ENCODE measurements around the gene GKN1. TPM values are rescaled to one million over a fixed set of nuclear protein-coding genes. Genes with fewer than 3 reads are reported as not detected.

The GKN1 gene
- total and polyA plus RNA-seq, 2 of the 8 experiments (the other 6 are each of a cell fraction or from before 2014, with no cell fraction given) = not detected

DNA sequence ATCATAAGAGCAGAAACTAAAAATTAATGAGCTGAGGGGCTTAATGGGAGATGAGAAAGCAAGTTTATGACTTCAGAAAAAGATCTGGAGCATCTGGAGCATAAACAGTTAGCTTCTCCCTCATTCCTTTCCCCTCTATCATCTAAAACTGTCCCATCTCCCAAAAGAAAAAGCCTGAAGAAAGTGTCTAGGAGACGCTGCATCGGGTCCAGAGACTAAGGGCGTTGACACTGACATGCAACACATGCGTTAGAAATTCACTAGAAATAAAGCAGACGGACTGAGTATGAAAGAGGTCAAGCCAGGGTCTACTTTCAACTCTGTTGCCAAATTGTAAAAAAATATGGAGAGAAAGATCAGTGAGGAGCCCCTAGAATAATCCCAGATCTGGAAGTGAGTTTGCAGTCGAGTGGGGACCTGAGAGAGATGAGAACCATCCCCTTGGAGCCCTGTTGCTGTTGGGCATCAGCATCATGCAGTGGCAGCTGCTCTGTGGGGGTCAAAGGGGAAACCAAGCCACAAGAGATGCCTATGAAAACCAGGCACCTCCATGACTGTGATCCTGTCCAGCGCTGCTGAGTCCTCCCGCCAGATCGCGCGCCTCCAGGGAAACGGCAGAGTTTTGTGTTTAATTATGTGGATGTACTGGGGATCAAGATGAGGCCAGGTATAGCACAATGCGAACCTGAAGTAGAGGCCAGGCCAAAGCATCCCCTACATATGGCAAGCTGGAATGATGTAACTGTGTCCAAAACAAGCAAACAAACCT lies 52.4 kb downstream of the GKN1 start:
- H3K79me2 ChIP-seq (ENCODE audit: control insufficient read depth in 1 of 2, insufficient read depth in 2 of 2, low read length in 2 of 2) = peaks cover 0 to 40% of the 10 kb centered on the region in 2 experiments; a peak in 2 of 4 replicates
- no peak overlapping the region for H3K14ac ChIP-seq (ENCODE audit: insufficient read length)
- H3K4me3 ChIP-seq (ENCODE audit: extremely low read depth in 1 of 4, insufficient read depth in 2 of 4, low read depth in 3 of 4, low read length in 4 of 4) = no peak overlapping the region
- H4K8ac ChIP-seq (ENCODE audit: extremely low read depth, insufficient read depth, low read length) = no peak overlapping the region
- no peaks in the 10 kb centered on the region for H3K4me1 ChIP-seq (replicated peaks in 1 of 4; ENCODE audit: control insufficient read depth in 3 of 4, insufficient read depth in 4 of 4, low read length in 3 of 4)
- no peak overlapping the region for H2AK5ac ChIP-seq (ENCODE audit: low read depth, low read length)
- no peak overlapping the region for H3K9ac ChIP-seq (replicated peaks in 1 of 4; ENCODE audit: extremely low read depth in 1 of 4, low read depth in 3 of 4, low read length in 3 of 4)
- no peak overlapping the region for H2BK15ac ChIP-seq (ENCODE audit: low read length)
- 94% methylated on average over 13 of the region's 13 CpGs; no CpG with 5 or more reads in 1 of the 2 experiments for WGBS, 2 experiments (ENCODE audit: extremely low coverage in 1 of 2, insufficient coverage in 1 of 2, insufficient read length in 1 of 2, insufficient replicate concordance in 2 of 2, low coverage in 1 of 2, low lambda C conversion rate in 2 of 2, missing lambda C conversion rate in 1 of 2)
- H2AFZ ChIP-seq (ENCODE audit: low read length) = no peak overlapping the region
- ChIA-PET CTCF (ENCODE audit: partially characterized antibody) (interaction anchor here (0.7 to 2.3 kb wide), 16 partner anchors 10 to 526 kb away, joined by 3 to 22 read pairs (median 3); no protein-coding TSS in a partner anchor), POLR2A (ENCODE audit: partially characterized antibody) (no interaction called here)
- peaks cover 6% of the 10 kb centered on the region; the same call in 1 of the 2 replicates for H3K23me2 ChIP-seq (ENCODE audit: low read depth, low read length)
- H3K4ac ChIP-seq (replicated peaks; ENCODE audit: insufficient read length, low read depth, low read length) = no peak overlapping the region
- no peak overlapping the region for H3K18ac ChIP-seq (ENCODE audit: extremely low read depth, low read length)
- no peak overlapping the region for H2BK12ac ChIP-seq (ENCODE audit: low read depth, low read length)
- no peak overlapping the region for H2BK20ac ChIP-seq (ENCODE audit: low read length)
- H2BK5ac ChIP-seq (ENCODE audit: low read depth, low read length) = no peak overlapping the region
- no peak overlapping the region for H2BK120ac ChIP-seq (replicated peaks; ENCODE audit: low read depth, low read length)
- H3K9me3 ChIP-seq (ENCODE audit: insufficient read depth in 2 of 2, low read depth in 1 of 2, low read length in 1 of 2) = no peaks in the 10 kb centered on the region
- H4K20me1 ChIP-seq (replicated peaks in 1 of 2; ENCODE audit: control insufficient read depth in 1 of 2, insufficient read depth in 2 of 2, low read length in 2 of 2) = peaks cover 0 to 7% of the 10 kb centered on the region in 2 experiments
- no peak overlapping the region for H3K56ac ChIP-seq (replicated peaks; ENCODE audit: insufficient read length, low read depth, low read length)
- no peak for DNase-seq (ENCODE audit: low read depth in 1 of 2, low spot score in 2 of 2)
- H3K27ac ChIP-seq (ENCODE audit: low read depth, low read length) = no peak overlapping the region
- H4K91ac ChIP-seq (replicated peaks; ENCODE audit: insufficient read length, low read length) = no peak overlapping the region
- H3K79me1 ChIP-seq (ENCODE audit: low read depth, low read length) = no peaks in the 10 kb centered on the region; the same call in 1 of the 2 replicates
- no peaks in the 10 kb centered on the region for H3K36me3 ChIP-seq (ENCODE audit: control insufficient read depth in 2 of 4, insufficient read depth in 4 of 4, low read length in 3 of 4)
- H3K23ac ChIP-seq (ENCODE audit: insufficient read length) = no peak overlapping the region
- no peak overlapping the region for H4K5ac ChIP-seq (ENCODE audit: insufficient read length, low read depth, low read length)
- no peak for FAIRE-seq
- H3K27me3 ChIP-seq (replicated peaks in 1 of 4; ENCODE audit: control insufficient read depth in 3 of 4, extremely low read depth in 1 of 4, insufficient read depth in 3 of 4, low read length in 3 of 4) = no peaks in the 10 kb centered on the region
- H3K4me2 ChIP-seq (ENCODE audit: insufficient read depth in 1 of 2, low read depth in 2 of 2, low read length in 2 of 2) = no peak overlapping the region
- TF ChIP-seq ASH2L (IDR thresholded peaks at IDR 0.05; ENCODE audit: low read length) = no peak
- no peak for TF ChIP-seq BRCA1 (IDR thresholded peaks at IDR 0.05; ENCODE audit: low read depth, low read length)
- no peak for TF ChIP-seq SIX5 (IDR thresholded peaks at IDR 0.05; ENCODE audit: low read depth, low read length)
- TF ChIP-seq SUZ12 (IDR thresholded peaks at IDR 0.05; ENCODE audit: low read length) = no peak
- no peak for TF ChIP-seq POLR2A (IDR thresholded peaks at IDR 0.05; ENCODE audit: control extremely low read depth in 1 of 2, low read depth in 2 of 2, low read length in 2 of 2)
- TF ChIP-seq HDAC6 (IDR thresholded peaks at IDR 0.05; ENCODE audit: low read depth, low read length) = no peak
- TF ChIP-seq, protein P1, sequence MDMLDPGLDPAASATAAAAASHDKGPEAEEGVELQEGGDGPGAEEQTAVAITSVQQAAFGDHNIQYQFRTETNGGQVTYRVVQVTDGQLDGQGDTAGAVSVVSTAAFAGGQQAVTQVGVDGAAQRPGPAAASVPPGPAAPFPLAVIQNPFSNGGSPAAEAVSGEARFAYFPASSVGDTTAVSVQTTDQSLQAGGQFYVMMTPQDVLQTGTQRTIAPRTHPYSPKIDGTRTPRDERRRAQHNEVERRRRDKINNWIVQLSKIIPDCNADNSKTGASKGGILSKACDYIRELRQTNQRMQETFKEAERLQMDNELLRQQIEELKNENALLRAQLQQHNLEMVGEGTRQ (IDR thresholded peaks at IDR 0.05; ENCODE audit: low read length) = no peak
- TF ChIP-seq PHF8 (conservative IDR thresholded peaks at IDR 0.05; ENCODE audit: low read depth, low read length) = no peak
- TF ChIP-seq CREB1 (IDR thresholded peaks at IDR 0.05) = no peak
- TF ChIP-seq MAX (IDR thresholded peaks at IDR 0.05) = no peak
- TF ChIP-seq CBX5 (IDR thresholded peaks at IDR 0.05; ENCODE audit: low read depth, low read length) = no peak
- no peak for TF ChIP-seq GABPA (IDR thresholded peaks at IDR 0.05; ENCODE audit: borderline replicate concordance, insufficient read depth, low read length)
